HG02678 (cell line): ENCODE data around the gene MYH3.
A peak's percentile ranks its signal among the peaks of the same experiment; 100 is the strongest.

Experiments used
- ATAC-seq: cut with Tn5 transposase; IDR thresholded peaks from one replicate; pipeline ENCODE4 v1.9.1; 2021; ENCODE audit warnings: mild to moderate bottlenecking, moderate library complexity; ENCODE audit not compliant: unreplicated experiment

Gene MYH3

DNA sequence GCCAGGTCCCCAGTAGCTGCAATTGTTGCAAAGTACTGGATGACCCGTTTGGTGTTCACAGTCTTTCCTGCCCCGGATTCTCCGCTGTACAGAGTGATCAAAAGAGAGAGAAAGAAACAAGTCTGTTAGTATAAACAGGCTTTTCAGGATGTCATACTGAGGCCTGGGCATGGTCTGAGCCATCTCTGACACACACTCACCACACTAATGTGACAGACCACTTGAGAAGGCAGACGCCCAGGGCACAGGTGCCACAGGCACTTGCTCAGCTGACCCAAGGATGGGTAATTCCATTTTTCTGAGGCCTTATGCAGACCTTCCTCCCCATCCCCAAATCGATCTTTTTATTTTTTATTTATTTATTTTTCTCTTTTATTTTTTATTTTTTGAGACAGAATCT lies 7.5 kb downstream of the MYH3 start:
- ATAC-seq: no peak

DNA sequence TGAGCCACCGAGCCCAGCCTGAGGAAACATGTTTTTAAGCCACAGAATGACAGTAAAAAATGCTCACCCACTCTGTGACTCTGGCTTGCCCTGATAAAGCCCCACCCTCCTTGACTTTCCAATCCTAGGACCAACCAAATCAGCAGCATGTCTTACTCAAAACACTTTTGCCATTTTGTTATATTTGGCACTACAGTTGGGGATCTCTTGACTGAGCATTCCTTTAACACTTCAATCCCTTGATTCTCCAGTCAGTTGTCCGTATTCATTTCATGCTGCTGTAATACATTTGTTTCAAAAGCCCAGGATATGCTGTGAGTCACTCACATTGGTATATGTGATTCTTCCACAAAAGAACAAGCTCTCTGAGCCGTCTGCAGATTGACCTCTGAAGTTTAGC lies 8.2 kb downstream of the MYH3 start:
- ATAC-seq: no peak

DNA sequence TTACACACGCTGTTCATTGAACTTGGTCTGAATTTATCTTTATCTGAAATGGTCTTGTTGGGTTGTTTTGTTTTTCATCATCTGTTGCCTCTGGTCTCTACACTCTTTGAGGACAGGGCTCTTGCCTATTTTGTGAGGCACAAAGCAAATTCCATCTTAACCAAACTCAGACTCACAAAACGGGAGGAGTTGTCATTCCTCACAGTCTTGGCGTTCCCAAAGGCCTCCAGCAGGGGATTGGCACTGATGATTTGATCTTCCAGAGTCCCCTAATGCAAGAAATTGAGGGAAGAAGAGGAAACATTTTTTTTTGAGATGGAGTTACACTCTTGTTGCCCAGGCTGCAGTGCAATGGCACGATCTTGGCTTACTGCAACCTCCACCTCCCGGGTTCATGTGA lies 8.7 kb downstream of the MYH3 start:
- ATAC-seq: no peak

DNA sequence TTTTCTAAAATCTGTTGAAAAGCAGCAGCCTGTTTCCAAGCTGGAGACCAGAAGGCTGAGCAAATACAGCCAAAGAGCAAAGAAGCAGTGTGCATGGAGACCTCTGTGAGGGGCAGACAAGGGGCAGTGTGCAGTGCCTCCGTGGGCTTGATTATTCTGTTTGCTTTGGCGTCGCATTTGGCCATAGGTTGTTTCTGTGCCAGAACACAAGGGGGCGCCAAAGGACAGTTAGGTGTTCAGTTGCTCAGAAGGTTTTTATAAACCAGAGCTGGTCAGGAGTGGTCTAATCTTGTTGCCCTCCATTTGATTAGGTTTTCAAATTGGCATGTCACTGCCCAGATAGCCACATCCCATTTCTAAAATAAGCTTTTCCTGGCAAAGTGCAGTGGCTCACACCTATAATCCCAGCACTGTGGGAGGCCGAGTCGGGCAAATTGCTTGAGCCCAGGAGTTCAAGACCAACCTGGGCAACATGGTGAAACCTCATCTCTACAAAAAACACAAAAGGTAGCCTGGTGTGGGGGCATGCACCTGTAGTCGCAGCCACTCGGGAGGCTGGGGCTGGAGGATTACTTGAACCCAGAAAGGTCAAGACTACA lies 10.6 kb downstream of the MYH3 start:
- no peak for ATAC-seq

DNA sequence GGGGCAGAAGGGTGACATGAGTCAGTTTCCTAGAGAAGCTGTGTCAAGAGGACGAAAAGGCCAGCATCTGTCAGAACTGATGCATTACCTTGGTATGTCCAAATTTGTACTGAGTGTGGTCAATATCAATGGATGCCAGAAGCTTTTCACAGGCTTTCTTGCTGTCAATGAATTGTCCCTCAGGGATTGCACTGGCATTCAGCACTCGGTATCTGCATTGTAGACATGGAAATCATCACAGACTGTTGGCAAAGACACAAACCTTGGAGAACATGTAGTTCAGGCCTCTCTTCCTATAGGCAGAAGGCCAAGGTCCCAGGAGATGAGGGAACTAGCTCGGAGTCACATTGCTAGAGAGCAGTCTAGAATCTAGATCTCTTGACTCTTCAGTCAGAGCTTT lies 16.6 kb downstream of the MYH3 start:
- ATAC-seq: no peak

DNA sequence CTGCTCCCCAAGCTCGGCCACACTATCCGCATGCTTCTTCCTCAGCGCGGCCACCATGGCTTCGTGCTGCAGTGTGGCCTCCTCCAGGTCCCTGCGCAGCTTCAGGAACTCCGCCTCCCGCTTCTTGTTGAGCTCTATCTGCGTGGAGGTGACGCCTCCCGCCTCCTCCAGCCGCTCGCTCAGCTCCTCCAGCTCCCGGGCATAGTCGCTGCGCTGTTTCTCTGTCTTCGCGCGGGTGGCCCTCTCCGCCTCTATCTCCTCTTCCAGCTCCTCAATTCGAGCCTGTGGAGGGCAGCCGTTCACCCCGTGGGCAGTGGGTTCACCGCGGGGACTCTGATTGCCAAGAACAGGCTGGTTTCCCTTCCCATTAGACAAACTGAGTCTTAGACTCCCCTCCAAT lies 19.0 kb downstream of the MYH3 start:
- ATAC-seq: no peak

DNA sequence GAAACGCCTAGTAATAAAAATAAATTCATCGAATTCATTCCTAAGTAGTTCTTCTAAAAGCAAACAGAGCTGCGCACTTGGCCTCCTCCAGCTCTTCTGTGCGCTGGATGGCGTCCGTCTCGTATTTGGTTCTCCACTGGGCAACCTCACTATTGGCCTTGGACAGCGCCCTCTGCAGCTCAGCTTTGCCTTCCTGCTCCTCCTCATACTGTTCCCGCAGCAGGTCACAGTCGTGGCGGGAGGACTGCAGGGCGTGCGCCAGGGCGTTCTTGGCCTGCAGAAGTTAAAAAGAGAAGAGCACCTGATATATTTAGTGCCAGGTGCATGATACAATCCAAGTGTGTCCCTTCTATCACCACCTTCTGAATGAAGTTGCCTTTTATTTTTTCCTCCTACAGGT lies 21.8 kb downstream of the MYH3 start:
- ATAC-seq: no peak

DNA sequence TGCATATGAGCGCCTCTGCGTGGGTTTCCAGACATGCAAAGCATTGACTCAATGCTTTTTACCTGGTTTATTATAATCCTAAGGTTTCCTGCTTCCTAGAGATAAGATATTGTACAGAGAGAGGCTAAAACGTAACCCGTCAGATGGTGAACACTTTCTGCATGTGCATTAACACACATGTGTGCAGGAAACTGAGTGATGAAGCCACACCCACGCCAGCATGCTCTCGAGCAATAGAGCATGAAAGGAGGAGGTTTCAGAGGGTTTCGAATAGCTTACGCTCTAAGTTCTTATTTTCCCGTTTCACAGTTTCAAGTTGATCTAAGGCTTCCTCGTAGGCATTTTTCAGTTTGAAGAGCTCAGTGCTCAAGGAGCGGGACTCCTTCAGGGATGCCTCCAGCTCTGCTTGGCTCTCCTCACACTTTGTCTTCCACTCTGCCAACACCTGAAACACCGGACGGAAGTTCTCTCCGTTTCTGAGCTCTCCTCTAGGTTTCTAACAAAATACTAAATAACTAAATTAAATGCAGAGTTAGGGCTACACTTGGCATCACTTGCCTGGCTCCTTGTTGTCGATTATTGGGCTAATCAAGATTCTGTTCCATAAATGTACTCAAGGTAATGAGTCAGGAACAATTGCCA lies 23.2 kb downstream of the MYH3 start:
- ATAC-seq: peak; percentile 94

DNA sequence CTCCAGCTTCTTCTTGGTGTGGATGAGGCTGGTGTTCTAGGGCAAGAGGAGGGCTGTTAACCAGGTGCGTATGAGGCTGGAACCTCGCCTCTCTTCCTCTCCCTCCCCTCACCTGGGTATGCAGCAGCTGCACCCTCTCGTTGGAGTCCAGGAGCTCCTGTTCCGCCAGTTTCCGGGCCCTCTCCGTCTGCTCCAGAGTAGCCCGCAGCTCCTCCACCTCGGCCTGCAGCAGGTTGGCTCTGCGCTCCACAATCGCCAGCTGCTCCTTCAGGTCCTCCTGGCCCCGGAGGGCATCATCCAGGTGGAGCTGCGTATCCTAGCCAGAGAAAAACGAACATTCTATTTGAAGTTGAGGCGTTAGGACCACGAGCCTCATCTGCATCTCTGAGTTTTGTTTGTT lies 25.4 kb downstream of the MYH3 start:
- ATAC-seq: no peak

DNA sequence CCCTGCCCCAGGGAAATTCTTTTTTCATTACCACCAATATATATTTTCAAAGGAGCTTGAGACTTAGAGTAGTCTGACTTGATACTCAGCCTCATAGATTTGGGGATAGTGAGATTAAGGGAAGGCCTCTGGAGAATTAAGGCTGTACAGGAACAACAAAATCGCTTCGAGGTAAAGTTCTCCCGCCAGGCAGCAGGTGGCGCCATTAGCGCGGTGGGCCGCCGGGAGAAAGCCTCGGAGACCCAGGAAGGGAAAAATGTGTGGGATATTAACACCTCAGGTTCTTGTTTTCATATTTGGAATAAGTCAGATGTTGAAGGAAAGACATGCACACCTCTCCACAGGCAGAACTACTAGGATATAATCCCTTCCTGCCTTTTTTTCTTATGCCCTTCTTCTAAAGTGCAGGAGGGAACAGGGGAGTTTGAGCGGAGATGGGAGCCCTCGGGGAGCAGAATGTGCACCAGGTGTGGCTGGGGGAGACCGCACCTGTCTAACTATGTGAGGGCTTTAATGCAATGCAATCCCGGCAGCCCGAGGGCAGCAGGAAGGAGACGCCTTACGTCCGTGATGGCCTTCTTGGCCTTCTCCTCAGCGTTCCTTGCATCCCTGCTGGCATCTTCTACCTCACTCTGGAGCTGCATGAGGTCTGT lies 25.9 kb downstream of the MYH3 start:
- no peak for ATAC-seq

DNA sequence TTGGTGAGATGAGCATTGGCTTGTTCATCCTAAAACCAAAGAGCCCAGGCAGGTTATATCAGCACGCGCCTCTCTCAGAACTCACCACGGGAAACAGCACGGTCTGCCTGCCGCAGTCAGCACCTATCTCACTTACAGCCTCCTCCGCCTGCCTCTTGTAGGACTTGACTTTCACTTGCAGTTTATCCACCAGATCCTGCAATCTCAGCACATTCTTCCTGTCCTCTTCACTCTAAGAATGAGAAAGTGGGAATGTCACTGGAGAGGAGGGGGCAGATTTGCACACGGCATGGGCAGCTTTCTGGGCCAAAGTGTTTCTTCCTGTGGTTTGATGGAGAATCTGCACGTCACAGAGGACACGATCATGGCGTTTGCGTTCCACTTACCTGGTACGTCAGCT lies 27.4 kb downstream of the MYH3 start:
- ATAC-seq: no peak

DNA sequence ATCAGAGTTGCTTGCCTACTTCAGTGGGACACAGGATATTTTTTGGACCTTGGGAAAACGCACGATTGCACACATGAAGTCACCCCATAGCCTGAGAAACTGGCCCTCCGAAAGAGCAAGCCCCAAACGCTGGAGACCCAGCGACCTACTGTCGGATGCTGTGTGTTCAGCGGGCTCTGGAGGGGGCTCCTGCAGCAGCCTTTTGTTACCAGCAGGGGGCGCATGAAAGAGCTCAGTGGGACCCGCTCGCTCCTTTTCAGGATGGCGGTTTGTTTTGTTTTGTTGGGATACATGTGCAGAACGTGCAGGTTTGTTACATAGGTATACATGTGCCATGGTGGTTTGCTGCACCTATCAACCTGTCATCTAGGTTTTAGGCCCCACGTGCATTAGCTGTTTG lies 28.4 kb downstream of the MYH3 start:
- ATAC-seq: no peak

DNA sequence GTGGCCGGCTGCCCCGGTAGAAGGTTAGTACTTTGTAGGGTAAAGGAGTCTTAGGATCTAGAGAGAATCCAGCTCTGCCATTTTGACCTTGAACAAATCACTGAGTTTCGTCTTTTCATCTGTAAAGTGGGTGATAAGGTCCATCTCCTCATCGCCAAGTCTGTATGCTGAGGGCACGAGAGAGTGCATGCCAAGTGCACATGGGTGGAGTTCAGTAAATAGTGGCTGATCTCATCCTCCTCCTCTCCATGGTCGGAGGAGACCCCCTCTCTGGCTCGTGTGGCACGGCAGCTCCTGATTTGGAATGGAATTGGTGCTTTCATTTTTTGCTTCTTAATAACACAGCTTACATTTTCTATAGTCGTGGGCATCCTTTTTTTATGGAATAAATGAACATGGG lies 30.7 kb downstream of the MYH3 start:
- ATAC-seq: no peak

DNA sequence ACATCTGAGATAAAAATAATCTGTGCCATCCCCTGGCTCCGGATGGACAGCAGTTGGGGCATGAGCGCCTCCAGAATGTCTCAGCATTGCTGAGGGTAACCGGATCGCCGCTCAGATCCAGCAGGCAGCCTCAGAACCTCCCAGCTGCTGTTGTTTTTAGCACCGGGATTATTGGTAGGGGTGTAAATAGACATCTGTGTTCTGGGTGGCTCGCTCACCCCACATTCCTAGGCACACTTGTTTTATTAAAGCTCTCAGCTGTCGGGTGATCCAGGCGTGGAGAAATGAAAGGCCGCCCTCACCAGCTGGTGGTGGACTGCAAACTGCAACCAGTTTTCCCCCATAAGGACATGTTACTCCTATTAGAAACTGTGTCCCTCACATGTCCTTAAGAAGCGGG lies 32.1 kb downstream of the MYH3 start:
- no peak for ATAC-seq

DNA sequence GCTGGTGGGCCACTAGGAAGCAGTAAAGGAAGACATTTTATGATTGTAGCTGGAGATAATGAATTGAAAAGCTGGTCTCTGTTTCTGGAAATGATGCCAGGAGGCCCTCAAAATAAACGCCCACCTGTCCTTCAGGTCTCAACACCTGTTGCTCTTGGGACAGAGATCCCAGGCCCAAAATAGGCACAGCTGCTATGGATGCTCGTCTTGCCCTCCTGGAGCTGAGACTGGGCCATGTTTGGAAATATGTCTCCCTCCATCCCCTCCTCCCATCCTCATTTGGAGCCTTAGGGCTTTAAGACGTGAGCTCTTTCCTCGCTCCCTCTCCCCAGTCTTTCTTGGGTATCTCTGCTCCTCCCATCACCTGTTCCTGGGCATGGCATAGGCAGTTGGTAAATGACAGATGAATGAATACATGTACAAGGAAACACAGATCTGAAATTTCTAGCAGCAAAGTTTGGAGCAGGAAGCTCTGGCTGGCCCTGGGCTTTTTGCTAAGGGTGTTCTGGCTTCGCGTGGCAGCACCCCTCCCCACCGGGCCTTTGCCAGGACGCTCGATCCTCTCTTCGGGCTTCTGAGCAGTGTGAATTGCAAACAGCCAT lies 33.3 kb downstream of the MYH3 start:
- no peak for ATAC-seq

DNA sequence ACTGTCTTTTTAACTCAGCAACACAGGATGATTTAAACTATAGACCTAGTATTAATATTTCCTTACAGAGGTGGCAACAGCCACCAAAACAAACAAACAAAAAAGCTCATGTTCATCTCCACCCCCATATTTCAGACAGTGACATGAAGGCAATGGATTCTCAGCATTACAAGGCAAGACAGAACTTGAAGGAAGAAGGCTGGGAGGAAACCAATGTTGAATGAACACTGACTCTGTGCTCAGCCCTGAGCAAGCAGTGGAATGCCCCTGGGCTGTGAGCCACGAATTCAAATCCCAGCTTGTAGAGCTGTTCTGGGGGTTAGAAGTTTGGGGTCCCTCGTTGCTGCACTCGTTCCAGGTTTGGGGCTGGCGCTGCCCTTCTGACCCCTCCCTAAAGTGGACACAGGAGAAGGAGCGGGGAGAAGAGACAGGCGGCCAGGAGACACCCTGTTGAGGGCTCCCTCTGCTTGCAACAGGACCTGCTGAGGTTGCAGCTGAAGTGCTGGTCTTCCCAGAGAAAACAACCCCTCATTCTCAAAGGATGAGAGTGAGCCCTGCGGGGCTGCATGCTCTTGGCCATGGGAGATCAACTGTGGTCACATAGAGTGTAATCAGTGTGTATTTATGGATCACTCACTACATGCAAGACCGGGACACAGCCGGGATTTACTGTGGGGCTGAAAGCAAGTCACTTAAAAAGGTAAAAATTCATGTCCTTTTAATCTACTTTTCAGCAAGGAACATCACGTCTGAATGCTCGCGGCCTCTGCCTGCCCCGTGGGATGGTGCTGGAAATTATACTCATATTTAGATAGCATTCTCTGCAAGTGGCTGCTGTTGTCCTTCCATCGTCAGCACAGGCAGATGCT lies 34.3 kb downstream of the MYH3 start:
- no peak for ATAC-seq

DNA sequence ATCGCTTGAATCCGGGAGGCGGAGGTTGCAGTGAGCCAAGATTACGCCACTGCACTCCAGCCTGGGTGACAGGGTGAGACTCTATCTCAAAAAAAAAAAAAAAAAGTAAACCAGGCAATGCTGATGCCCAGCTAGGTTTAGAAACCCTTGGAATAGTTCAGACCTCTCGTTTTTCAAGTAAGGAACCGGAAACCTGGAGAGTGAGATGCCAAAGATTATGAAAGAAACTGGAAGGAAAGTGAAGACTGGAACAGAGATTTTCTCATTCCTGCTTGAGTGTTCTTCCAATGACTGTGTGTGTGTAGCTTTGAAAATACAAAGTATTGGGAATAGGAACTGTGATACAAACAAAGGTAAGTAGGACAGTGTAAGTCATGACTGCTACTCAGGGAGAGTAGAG lies 35.7 kb downstream of the MYH3 start:
- ATAC-seq: no peak

DNA sequence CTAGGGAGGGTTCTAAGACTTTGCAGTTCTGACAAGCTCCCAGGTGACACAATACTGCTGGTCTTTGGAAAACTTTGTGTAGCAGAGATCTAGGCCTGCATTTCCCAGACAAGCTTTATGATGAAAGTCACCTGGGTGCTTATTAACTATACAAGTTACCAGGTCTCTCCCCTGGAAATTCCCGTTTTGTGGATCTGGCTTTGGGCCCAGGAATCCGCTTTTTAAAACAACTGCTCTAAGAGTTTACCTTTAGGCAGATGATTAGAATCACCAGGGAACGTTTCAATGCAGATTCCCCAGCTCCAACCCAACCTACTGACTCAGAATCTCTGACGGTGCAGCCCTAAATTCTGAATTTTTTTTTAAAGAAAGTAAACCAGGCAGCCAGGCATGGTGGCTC lies 36.3 kb downstream of the MYH3 start:
- ATAC-seq: no peak

DNA sequence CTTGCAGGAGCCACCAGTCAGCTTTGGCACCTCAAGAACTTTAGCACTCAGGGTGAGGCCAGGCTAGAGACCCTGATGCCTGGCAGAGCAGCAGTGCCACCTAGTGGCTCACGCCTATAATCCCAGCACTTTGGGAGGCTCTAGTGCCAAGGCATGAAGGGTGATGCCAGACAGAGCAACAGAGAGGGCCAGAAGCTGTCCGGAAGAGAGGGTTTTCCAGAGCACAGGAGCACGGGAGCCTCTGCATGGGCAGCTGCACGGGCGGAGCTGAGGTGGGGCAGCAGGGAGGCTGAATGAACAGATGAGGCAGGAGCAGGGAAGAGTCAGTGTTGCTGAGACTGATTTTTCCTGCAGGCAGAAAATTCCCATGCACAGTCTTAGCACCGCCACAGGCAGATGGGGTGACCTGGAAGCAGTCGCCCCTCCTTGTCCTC lies 38.9 kb downstream of the MYH3 start:
- peak; percentile 78 for ATAC-seq

DNA sequence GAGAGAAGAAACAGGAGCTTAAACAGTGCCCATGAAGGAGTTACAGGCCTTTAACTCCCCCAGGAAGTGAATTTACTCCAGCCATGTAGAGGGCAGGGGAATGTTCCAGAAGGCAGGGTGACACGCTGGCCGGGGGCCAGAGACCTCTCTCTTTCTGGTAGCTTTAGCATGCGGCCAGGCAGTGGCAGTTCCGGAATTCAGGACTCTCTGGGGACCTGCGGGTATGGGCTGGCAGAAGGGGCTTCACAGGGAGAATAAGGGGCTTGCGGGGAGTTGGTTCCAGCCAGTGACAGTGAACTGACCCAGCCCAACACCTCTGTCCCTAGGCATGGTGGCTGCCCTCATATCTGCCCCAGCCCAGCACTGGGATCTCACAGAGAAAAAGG lies 40.0 kb downstream of the MYH3 start:
- ATAC-seq: no peak

DNA sequence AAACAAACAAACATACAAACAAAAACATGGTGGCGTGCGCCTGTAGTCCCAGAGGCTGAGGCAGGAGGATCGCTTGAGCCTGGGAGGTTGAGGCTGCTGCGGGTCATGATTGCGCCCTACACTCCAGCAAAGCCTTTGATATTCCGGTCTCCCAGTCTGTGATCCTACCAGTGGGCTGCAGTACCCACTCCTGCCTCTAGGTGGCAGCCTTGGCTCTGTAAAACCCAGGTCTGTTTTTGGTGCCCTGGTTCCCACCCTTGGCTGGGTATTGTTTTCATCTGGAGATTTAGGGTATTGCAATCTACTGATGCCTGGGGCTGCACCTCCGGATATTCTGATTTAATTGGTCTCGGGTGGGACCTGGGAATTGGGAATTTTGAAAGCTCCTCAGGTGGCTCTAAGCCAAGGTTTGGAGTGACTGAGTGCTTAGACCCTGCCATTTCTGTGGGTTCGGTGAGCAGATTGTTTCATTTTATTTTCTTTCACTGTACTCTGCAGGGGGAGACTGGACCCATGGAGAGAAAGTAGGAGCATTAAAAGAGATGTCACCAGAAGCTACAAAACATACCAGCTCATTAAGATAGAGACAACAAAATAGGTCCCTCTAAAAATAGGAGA lies 40.5 kb downstream of the MYH3 start:
- no peak for ATAC-seq
